Measurements from ENCODE around the gene PLAU. TPM values are rescaled to one million over a fixed set of nuclear protein-coding genes. Genes with fewer than 3 reads are reported as not detected.

Gene PLAU
- total and polyA plus RNA-seq, 2 experiments from 2014 or later, result 5.2 to 11.1 TPM

DNA sequence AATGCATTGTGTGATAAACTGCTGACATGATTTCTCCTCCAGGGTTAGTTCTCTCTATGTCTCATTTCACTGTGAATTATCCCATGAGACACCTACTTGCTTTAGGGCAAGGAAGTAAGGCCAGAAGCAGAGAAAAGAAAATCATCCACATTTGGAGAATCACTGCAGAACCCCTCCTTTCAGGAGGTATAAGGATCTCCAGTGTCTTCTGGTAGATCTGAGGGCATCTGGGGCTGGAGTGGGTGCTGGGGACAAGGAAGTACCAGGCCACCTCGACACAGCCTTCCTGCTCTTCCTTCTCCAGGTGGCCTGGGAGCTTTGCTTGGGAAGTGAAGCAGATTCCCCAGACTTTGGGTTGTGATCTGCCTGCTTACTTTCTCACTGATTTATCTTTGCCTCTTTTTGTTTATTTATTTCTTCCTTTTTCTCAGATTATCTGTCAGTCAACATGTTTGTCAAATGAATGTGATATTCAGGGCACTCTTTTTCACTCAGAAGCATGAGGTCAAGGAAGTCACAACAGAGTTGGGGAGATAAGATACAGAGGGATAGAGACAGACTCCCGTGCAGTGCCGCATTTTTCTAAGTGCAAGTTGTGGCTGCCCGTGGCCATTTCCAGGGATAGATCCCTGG, 24.2 kb upstream of the PLAU start:
- DNase-seq (ENCODE audit: low spot score), result no peak
- Histone ChIP-seq H3K9me2 (replicated peaks; ENCODE audit: insufficient read depth) (no peaks in the 10 kb centered on the region), H3K27me3 (no peaks in the 10 kb centered on the region), H3K79me2 (no peaks in the 10 kb centered on the region), H3K4me1 (ENCODE audit: insufficient read depth) (peaks cover 30% of the 10 kb centered on the region), H3K4me3 (no peak overlapping the region), H3K36me3 (replicated peaks; ENCODE audit: insufficient read depth, low read depth) (no peaks in the 10 kb centered on the region), H4K20me1 (ENCODE audit: insufficient read depth, poor library complexity, severe bottlenecking) (no peaks in the 10 kb centered on the region), H2AFZ (peak overlapping the region; percentile 40), H3K4me2 (peak overlapping the region; percentile 67), H3K9me3 (ENCODE audit: low read depth) (no peaks in the 10 kb centered on the region), H3K27ac (peak overlapping the region; percentile 89)
- no peak for TF ChIP-seq EZH2 (IDR thresholded peaks at IDR 0.05; ENCODE audit: borderline replicate concordance)
- TF ChIP-seq EZH2phosphoT487 (IDR thresholded peaks at IDR 0.05; ENCODE audit: low read depth, severe bottlenecking, unreplicated experiment), result no peak
- TF ChIP-seq, protein P1, sequence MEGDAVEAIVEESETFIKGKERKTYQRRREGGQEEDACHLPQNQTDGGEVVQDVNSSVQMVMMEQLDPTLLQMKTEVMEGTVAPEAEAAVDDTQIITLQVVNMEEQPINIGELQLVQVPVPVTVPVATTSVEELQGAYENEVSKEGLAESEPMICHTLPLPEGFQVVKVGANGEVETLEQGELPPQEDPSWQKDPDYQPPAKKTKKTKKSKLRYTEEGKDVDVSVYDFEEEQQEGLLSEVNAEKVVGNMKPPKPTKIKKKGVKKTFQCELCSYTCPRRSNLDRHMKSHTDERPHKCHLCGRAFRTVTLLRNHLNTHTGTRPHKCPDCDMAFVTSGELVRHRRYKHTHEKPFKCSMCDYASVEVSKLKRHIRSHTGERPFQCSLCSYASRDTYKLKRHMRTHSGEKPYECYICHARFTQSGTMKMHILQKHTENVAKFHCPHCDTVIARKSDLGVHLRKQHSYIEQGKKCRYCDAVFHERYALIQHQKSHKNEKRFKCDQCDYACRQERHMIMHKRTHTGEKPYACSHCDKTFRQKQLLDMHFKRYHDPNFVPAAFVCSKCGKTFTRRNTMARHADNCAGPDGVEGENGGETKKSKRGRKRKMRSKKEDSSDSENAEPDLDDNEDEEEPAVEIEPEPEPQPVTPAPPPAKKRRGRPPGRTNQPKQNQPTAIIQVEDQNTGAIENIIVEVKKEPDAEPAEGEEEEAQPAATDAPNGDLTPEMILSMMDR (IDR thresholded peaks at IDR 0.05; ENCODE audit: poor library complexity), result no peak
- WGBS (ENCODE audit: low lambda C conversion rate, missing lambda C conversion rate), result 33% methylated on average over 4 of the region's 4 CpGs

- Histone ChIP-seq H3K4me3 (no peak overlapping the region), H2AFZ (peak overlapping the region; percentile 40), H3K9me3 (ENCODE audit: low read depth) (no peaks in the 10 kb centered on the region), H3K4me1 (ENCODE audit: insufficient read depth) (peaks cover 30% of the 10 kb centered on the region), H3K36me3 (replicated peaks; ENCODE audit: insufficient read depth, low read depth) (no peaks in the 10 kb centered on the region), H3K27ac (peak overlapping the region; percentile 89), H3K27me3 (no peaks in the 10 kb centered on the region), H3K79me2 (no peaks in the 10 kb centered on the region), H3K9me2 (replicated peaks; ENCODE audit: insufficient read depth) (no peaks in the 10 kb centered on the region), H3K4me2 (peak overlapping the region; percentile 67), H4K20me1 (ENCODE audit: insufficient read depth, poor library complexity, severe bottlenecking) (no peaks in the 10 kb centered on the region)
- TF ChIP-seq EZH2phosphoT487 (IDR thresholded peaks at IDR 0.05; ENCODE audit: low read depth, severe bottlenecking, unreplicated experiment), result no peak
- TF ChIP-seq, protein P1 (IDR thresholded peaks at IDR 0.05; ENCODE audit: poor library complexity), result no peak
- no peak for TF ChIP-seq EZH2 (IDR thresholded peaks at IDR 0.05; ENCODE audit: borderline replicate concordance)
- DNase-seq (ENCODE audit: low spot score), result peak; percentile 85
- 40% methylated on average over 12 of the region's 12 CpGs for WGBS (ENCODE audit: low lambda C conversion rate, missing lambda C conversion rate)
Measured at GRCh38 chr10:73887294-73888039, 23.5 kb upstream of the PLAU start.

DNA sequence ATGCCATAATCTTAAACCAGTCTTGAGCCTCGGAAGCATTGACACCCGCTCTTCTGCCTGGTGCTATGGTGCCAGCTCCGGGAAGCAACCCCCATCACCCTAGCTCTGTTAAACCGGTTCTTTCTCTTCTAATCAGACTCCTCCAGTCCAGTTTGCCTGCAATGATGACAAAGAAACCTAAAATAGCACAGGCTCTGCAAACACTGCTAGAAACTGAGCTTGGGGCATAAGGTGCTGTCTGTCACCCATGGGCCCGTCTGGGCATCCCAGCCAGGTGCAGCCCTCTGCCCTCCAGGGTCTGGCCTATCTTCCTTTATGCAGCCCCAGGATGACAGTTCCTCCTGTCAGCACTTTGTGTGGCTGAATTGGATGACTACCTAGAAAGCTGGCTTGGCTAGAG, 22.4 kb upstream of the PLAU start:
- WGBS (ENCODE audit: low lambda C conversion rate, missing lambda C conversion rate), result 76% methylated on average over 5 of the region's 5 CpGs
- H3K9me2 ChIP-seq (replicated peaks; ENCODE audit: insufficient read depth), result no peaks in the 10 kb centered on the region
- H3K4me3 ChIP-seq, result no peak overlapping the region
- H3K27ac ChIP-seq, result peak overlapping the region; percentile 64
- no peak for DNase-seq (ENCODE audit: low spot score)
- H2AFZ ChIP-seq, result no peak overlapping the region
- no peaks in the 10 kb centered on the region for H3K79me2 ChIP-seq
- H4K20me1 ChIP-seq (ENCODE audit: insufficient read depth, poor library complexity, severe bottlenecking), result no peaks in the 10 kb centered on the region
- TF ChIP-seq EZH2phosphoT487 (IDR thresholded peaks at IDR 0.05; ENCODE audit: low read depth, severe bottlenecking, unreplicated experiment) (no peak), EZH2 (IDR thresholded peaks at IDR 0.05; ENCODE audit: borderline replicate concordance) (no peak)
- TF ChIP-seq, protein P1 (IDR thresholded peaks at IDR 0.05; ENCODE audit: poor library complexity), result no peak
- no peaks in the 10 kb centered on the region for H3K9me3 ChIP-seq (ENCODE audit: low read depth)
- no peaks in the 10 kb centered on the region for H3K36me3 ChIP-seq (replicated peaks; ENCODE audit: insufficient read depth, low read depth)
- peaks cover 30% of the 10 kb centered on the region for H3K4me1 ChIP-seq (ENCODE audit: insufficient read depth)
- H3K4me2 ChIP-seq, result no peak overlapping the region
- H3K27me3 ChIP-seq, result no peaks in the 10 kb centered on the region

Measured in hepatocyte (in vitro differentiated cells).